ENCODE results near the gene SRSF3.

GRCh38 chr6:36597775-36598174, 3.6 kb downstream of the SRSF3 start:
- TF ChIP-seq GATA2 (IDR thresholded peaks at IDR 0.05; ENCODE audit: low read depth, low read length) (no peak), GATA3 (IDR thresholded peaks at IDR 0.05; ENCODE audit: low read depth, low read length) (no peak)

Data from SH-SY5Y (cell line).